A549 (cell line): Measurements from ENCODE around the gene CIB4.

Experiments used
- BCL3 ChIP-seq: fragments of >200 bp; sonication (Bioruptor Twin); formaldehyde crosslinking; IDR thresholded peaks from 3 replicates; pipeline ENCODE4 v1.6.1; 2016
- BHLHE40 ChIP-seq: IDR thresholded peaks from 2 replicates; pipeline ENCODE4 v1.6.1; 2012; ENCODE audit warnings: low read depth, low read length, inconsistent platforms
- CEBPB ChIP-seq, 2 experiments: fragments of >200 bp in 1 of 2; sonication (Bioruptor Twin) in 1 of 2; formaldehyde crosslinking in 1 of 2; IDR thresholded peaks; 2 replicates each; pipeline ENCODE4 v1.6.1; 2012 to 2016
- CTCF ChIP-seq: fragments of >200 bp; sonication (Bioruptor Twin); formaldehyde crosslinking; IDR thresholded peaks from 3 replicates; pipeline ENCODE4 v1.5.1; 2016
- E2F6 ChIP-seq: IDR thresholded peaks from 2 replicates; pipeline ENCODE4 v1.6.1; 2012; ENCODE audit warnings: low read depth, borderline replicate concordance
- HMGXB4 ChIP-seq: fragments of 250-450 bp; sonication (Bioruptor Pico); IDR thresholded peaks from 2 replicates; pipeline ENCODE4 v1.5.0; 2021; ENCODE audit warnings: mild to moderate bottlenecking, moderate library complexity, borderline replicate concordance
- MYC ChIP-seq: IDR thresholded peaks from 2 replicates; pipeline ENCODE4 v1.6.1; 2012; ENCODE audit warnings: mild to moderate bottlenecking, inconsistent platforms, low read length, improper control_type of control experiment, borderline replicate concordance
- POLR2A ChIP-seq: IDR thresholded peaks from 2 replicates; pipeline ENCODE4 v1.6.1; 2012; ENCODE audit warnings: mild to moderate bottlenecking, low read length
- POLR2AphosphoS2 ChIP-seq: conservative IDR thresholded peaks from 2 replicates; pipeline ENCODE4 v1.6.1; 2012; ENCODE audit warnings: low read length, improper control_type of control experiment, inconsistent platforms
- REST ChIP-seq: fragments of 200-600 bp; sonication (generic); IDR thresholded peaks from 2 replicates; pipeline ENCODE4 v1.6.1; 2016; ENCODE audit warnings: antibody characterized with exemption, mild to moderate bottlenecking, moderate library complexity
- RFX5 ChIP-seq: fragments of 450-650 bp; IDR thresholded peaks from 2 replicates; pipeline ENCODE4 v1.7.1; 2014; ENCODE audit warnings: antibody characterized with exemption, mild to moderate bottlenecking, moderate library complexity
- SREBF2 ChIP-seq: fragments of 450-650 bp; IDR thresholded peaks from 2 replicates; pipeline ENCODE4 v1.6.1; 2014; ENCODE audit warnings: mild to moderate bottlenecking, moderate library complexity
- USF2 ChIP-seq: fragments of 450-650 bp; IDR thresholded peaks from 2 replicates; pipeline ENCODE4 v1.6.1; 2014; ENCODE audit warnings: antibody characterized with exemption

GRCh38 chr2:26568076-26568890, 72.9 kb downstream of the CIB4 start:
- TF ChIP-seq CTCF = no peak
- TF ChIP-seq HMGXB4 (CRISPR knock-in tag) = no peak
- TF ChIP-seq USF2 = no peak
- TF ChIP-seq SREBF2 = no peak
- TF ChIP-seq REST = no peak
- TF ChIP-seq E2F6 = no peak
- TF ChIP-seq POLR2AphosphoS2 = no peak
- TF ChIP-seq BHLHE40 = no peak
- TF ChIP-seq BCL3 = no peak
- no peak for TF ChIP-seq CEBPB (IDR thresholded peaks at IDR 0.05)
- no peak for TF ChIP-seq POLR2A
- no peak for TF ChIP-seq MYC
- no peak for TF ChIP-seq RFX5
